Measurements from ENCODE around the gene AFAP1L1. TPM values are rescaled to one million over a fixed set of nuclear protein-coding genes. Genes with fewer than 3 reads are reported as not detected.
A peak's percentile ranks its signal among the peaks of the same experiment; 100 is the strongest.

The AFAP1L1 gene
- total RNA-seq, 1 donor from 2014 or later: 0.36 TPM

DNA sequence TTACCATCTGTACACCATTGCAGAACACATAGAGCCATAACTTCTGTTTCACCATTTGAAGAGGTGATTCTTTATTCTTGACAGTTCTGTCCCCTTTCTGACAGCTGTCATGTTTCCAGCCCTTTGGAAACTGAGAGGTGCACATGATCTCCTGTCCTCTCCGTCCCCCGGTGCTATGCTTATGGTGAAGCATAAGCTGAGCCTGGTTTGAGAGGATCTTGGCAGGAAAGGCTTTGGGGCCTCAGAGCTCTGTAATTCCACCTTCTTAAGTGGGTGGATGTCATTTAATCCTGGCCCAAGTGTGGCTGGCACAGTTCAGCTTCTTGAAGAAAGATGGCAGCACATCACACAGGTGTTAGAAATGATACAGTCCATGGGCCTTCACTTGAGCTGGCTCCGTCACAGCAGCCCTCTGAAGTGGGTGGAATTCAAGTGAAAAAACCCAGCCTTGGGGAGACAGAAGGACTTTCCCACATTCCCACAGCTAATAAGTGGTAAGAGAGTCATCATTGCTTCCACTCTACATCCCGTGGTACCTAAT lies 43.0 kb downstream of the AFAP1L1 start:
- Mint-ChIP-seq H3K36me3 (no peaks in the 10 kb centered on the region), H3K27me3 (ENCODE audit: insufficient read depth, low read depth) (peaks cover 6% of the 10 kb centered on the region), H3K9me3 (no peaks in the 10 kb centered on the region), H3K27ac (no peak overlapping the region), H3K4me1 (peaks cover 11% of the 10 kb centered on the region), H3K4me3 (no peak overlapping the region)
- no peak overlapping the region for H3K9ac ChIP-seq
- no peaks in the 10 kb centered on the region for H3K36me3 ChIP-seq
- H3K9me3 ChIP-seq (ENCODE audit: low read depth): no peaks in the 10 kb centered on the region
- H3K4me2 ChIP-seq: no peak overlapping the region
- H4K20me1 ChIP-seq (ENCODE audit: low read depth): no peaks in the 10 kb centered on the region
- H3K4me3 ChIP-seq: no peak overlapping the region
- no peak for TF ChIP-seq EZH2phosphoT487 (IDR thresholded peaks at IDR 0.05)
- H3K27ac ChIP-seq: no peak overlapping the region
- no peak for DNase-seq (ENCODE audit: low spot score)
- H3K79me2 ChIP-seq (ENCODE audit: low read depth): no peaks in the 10 kb centered on the region
- no peak overlapping the region for H2AFZ ChIP-seq (replicated peaks)
- H3K27me3 ChIP-seq: no peaks in the 10 kb centered on the region
- H3K4me1 ChIP-seq: no peaks in the 10 kb centered on the region
- no peaks in the 10 kb centered on the region for H3F3A ChIP-seq (ENCODE audit: low read depth)

DNA sequence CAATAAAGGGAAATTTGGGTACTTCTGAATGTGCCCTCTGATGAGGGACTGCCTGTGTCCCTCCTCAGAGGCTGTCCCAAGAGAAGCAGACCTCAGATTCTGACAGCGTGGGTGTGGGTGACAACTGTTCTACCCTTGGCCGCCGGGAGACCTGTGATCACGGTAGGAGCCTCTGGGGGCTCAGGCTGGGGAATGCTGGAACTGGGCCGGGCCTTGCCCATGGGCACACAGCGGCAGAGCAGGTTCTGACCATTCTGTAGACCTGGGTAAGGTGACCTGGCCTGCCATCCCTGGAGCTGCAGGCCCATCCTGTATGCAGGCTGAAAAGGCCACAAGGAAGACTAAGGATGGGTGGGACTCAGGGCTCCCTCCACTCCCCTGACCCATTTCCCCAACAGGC lies 44.1 kb downstream of the AFAP1L1 start:
- Histone ChIP-seq H3F3A (ENCODE audit: low read depth) (no peaks in the 10 kb centered on the region), H4K20me1 (ENCODE audit: low read depth) (no peaks in the 10 kb centered on the region), H3K79me2 (ENCODE audit: low read depth) (no peaks in the 10 kb centered on the region), H2AFZ (replicated peaks) (no peak overlapping the region), H3K4me2 (no peak overlapping the region), H3K27ac (no peak overlapping the region), H3K4me3 (no peak overlapping the region), H3K9ac (no peak overlapping the region), H3K9me3 (ENCODE audit: low read depth) (no peaks in the 10 kb centered on the region), H3K27me3 (no peaks in the 10 kb centered on the region), H3K36me3 (no peaks in the 10 kb centered on the region), H3K4me1 (no peaks in the 10 kb centered on the region)
- H3K36me3 Mint-ChIP-seq: no peaks in the 10 kb centered on the region
- no peak for DNase-seq (ENCODE audit: low spot score)
- H3K9me3 Mint-ChIP-seq: no peaks in the 10 kb centered on the region
- peaks cover 13% of the 10 kb centered on the region for H3K4me1 Mint-ChIP-seq
- H3K27me3 Mint-ChIP-seq (ENCODE audit: insufficient read depth, low read depth): peaks cover 5% of the 10 kb centered on the region
- H3K4me3 Mint-ChIP-seq: no peak overlapping the region
- H3K27ac Mint-ChIP-seq: no peak overlapping the region
- no peak for TF ChIP-seq EZH2 (IDR thresholded peaks at IDR 0.05)
- TF ChIP-seq, protein P1, sequence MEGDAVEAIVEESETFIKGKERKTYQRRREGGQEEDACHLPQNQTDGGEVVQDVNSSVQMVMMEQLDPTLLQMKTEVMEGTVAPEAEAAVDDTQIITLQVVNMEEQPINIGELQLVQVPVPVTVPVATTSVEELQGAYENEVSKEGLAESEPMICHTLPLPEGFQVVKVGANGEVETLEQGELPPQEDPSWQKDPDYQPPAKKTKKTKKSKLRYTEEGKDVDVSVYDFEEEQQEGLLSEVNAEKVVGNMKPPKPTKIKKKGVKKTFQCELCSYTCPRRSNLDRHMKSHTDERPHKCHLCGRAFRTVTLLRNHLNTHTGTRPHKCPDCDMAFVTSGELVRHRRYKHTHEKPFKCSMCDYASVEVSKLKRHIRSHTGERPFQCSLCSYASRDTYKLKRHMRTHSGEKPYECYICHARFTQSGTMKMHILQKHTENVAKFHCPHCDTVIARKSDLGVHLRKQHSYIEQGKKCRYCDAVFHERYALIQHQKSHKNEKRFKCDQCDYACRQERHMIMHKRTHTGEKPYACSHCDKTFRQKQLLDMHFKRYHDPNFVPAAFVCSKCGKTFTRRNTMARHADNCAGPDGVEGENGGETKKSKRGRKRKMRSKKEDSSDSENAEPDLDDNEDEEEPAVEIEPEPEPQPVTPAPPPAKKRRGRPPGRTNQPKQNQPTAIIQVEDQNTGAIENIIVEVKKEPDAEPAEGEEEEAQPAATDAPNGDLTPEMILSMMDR (IDR thresholded peaks at IDR 0.05): no peak
- TF ChIP-seq EZH2phosphoT487 (IDR thresholded peaks at IDR 0.05): no peak

DNA sequence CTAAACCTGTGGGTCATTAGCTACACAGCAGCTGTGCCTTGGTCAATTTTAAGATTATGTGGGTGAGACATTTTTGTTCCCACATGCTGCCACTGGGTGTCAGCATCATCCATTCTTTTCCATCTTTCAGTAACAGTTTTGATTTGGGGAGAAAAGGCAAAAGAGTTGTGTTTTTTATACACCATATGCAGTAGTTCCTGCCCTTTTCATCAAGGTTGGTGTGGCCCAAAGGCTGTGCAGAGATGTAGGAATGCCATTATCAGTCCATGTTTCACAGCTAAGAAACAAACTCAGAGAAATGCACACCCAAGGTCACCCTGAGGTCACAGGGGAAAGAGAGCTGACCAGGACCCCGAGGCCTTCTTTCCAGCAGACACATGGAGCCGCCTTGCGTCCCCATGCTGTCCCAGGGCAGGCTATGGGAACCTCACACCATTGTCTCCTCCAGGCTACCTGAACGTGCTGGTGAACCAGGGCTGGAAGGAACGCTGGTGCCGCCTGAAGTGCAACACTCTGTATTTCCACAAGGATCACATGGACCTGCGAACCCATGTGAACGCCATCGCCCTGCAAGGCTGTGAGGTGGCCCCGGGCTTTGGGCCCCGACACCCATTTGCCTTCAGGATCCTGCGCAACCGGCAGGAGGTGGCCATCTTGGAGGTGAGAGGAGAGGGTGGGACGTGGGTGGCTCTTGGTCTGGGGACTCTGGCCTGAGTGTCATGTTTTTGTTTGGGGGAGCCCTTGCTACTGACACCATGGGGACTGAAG lies 45.8 kb downstream of the AFAP1L1 start:
- no peaks in the 10 kb centered on the region for H3K36me3 Mint-ChIP-seq
- Histone ChIP-seq H3F3A (ENCODE audit: low read depth) (no peaks in the 10 kb centered on the region), H3K9me3 (ENCODE audit: low read depth) (no peaks in the 10 kb centered on the region), H3K79me2 (ENCODE audit: low read depth) (no peaks in the 10 kb centered on the region), H3K27me3 (no peaks in the 10 kb centered on the region), H3K27ac (no peak overlapping the region), H3K9ac (no peak overlapping the region), H3K4me2 (no peak overlapping the region), H3K36me3 (no peaks in the 10 kb centered on the region), H2AFZ (replicated peaks) (peak overlapping the region; percentile 82), H4K20me1 (ENCODE audit: low read depth) (no peaks in the 10 kb centered on the region), H3K4me3 (no peak overlapping the region), H3K4me1 (no peaks in the 10 kb centered on the region)
- peaks cover 9% of the 10 kb centered on the region for H3K4me1 Mint-ChIP-seq
- TF ChIP-seq EZH2 (IDR thresholded peaks at IDR 0.05) (no peak), EZH2phosphoT487 (IDR thresholded peaks at IDR 0.05) (no peak)
- TF ChIP-seq, protein P1 (IDR thresholded peaks at IDR 0.05): peak; percentile 75
- peak; percentile 49 for DNase-seq (ENCODE audit: low spot score)
- peaks cover under 1% of the 10 kb centered on the region for H3K27me3 Mint-ChIP-seq (ENCODE audit: insufficient read depth, low read depth)
- no peaks in the 10 kb centered on the region for H3K9me3 Mint-ChIP-seq
- H3K4me3 Mint-ChIP-seq: no peak overlapping the region
- H3K27ac Mint-ChIP-seq: no peak overlapping the region

DNA sequence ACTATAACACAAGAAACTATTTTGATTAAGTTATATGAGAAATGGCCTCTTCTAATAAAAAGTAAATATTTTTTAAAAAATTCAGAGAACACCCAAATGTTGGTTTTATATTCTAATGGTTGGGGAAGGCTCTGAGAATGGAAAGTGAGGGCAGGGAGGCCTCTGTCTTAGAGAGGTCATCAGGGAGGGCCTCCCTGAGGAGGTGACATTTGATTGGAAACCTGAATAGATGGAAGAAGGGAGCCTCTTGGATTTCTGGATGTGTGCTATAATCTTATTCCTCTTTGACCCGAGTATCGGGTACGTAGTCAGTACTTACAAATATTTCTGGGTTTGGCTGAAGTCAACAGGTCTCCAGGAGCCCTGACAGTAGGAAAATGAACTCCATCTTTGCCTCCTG lies 47.5 kb downstream of the AFAP1L1 start:
- H4K20me1 ChIP-seq (ENCODE audit: low read depth): no peaks in the 10 kb centered on the region
- H3K36me3 ChIP-seq: no peaks in the 10 kb centered on the region
- no peaks in the 10 kb centered on the region for H3K79me2 ChIP-seq (ENCODE audit: low read depth)
- peaks cover 12% of the 10 kb centered on the region for H3K4me1 Mint-ChIP-seq
- H3K9me3 Mint-ChIP-seq: no peaks in the 10 kb centered on the region
- H3K9me3 ChIP-seq (ENCODE audit: low read depth): no peaks in the 10 kb centered on the region
- H3K27me3 ChIP-seq: no peaks in the 10 kb centered on the region
- TF ChIP-seq EZH2 (IDR thresholded peaks at IDR 0.05) (no peak), EZH2phosphoT487 (IDR thresholded peaks at IDR 0.05) (no peak)
- H3K4me1 ChIP-seq: no peaks in the 10 kb centered on the region
- H3K27ac ChIP-seq: no peak overlapping the region
- no peak overlapping the region for H3K4me3 ChIP-seq
- H3K4me3 Mint-ChIP-seq: no peak overlapping the region
- no peak overlapping the region for H3K27ac Mint-ChIP-seq
- no peaks in the 10 kb centered on the region for H3K36me3 Mint-ChIP-seq
- H3K4me2 ChIP-seq: no peak overlapping the region
- H3K9ac ChIP-seq: no peak overlapping the region
- no peak overlapping the region for H2AFZ ChIP-seq (replicated peaks)
- peaks cover 2% of the 10 kb centered on the region for H3K27me3 Mint-ChIP-seq (ENCODE audit: insufficient read depth, low read depth)
- DNase-seq (ENCODE audit: low spot score): no peak
- H3F3A ChIP-seq (ENCODE audit: low read depth): no peaks in the 10 kb centered on the region

Data from neural progenitor cell (in vitro differentiated cells).